Calu3 (cell line): ENCODE measurements around the gene SIAH3. TPM values are rescaled to one million over a fixed set of nuclear protein-coding genes. Genes with fewer than 3 reads are reported as not detected.

Experiments
- Bru-seq: library from RNA; stranded (reverse); fragments of 400-500 nt; gene quantifications from one replicate; lab custom pipeline; 2021; lab: Mats Ljungman, UMichigan
- BruChase-seq, 2 experiments: library from RNA; stranded (reverse); fragments of 400-500 nt; gene quantifications; one replicate each; lab custom pipeline; 2021; lab: Mats Ljungman, UMichigan
- BruUV-seq: library from RNA; stranded (reverse); fragments of 400-500 nt; replicated peaks from 2 replicates; lab custom pipeline; 2021; lab: Mats Ljungman, UMichigan
- CTCF ChIA-PET: fragments of 300-600 bp; sonication (Branson Sonifier 250); formaldehyde crosslinking; loops from one replicate; lab custom pipeline; 2022; ENCODE audit warnings: antibody characterized with exemption; lab: Charles Lee
- DNase-seq: peaks from one replicate; pipeline ENCODE4 v3.0.0; 2022
- H3K27ac Mint-ChIP-seq: one replicate; pipeline ENCODE4 v1.8.0; 2022; ENCODE audit warnings: mixed read lengths; ENCODE audit not compliant: unreplicated experiment
- H3K27me3 Mint-ChIP-seq: one replicate; pipeline ENCODE4 v1.8.0; 2022; ENCODE audit warnings: mixed read lengths; ENCODE audit not compliant: unreplicated experiment
- H3K36me3 Mint-ChIP-seq: one replicate; pipeline ENCODE4 v1.8.0; 2022; ENCODE audit warnings: mild to moderate bottlenecking, moderate library complexity, mixed read lengths; ENCODE audit not compliant: insufficient read depth, unreplicated experiment
- H3K4me1 Mint-ChIP-seq: one replicate; pipeline ENCODE4 v1.8.0; 2022; ENCODE audit warnings: mild to moderate bottlenecking, low read depth, mixed read lengths; ENCODE audit not compliant: unreplicated experiment
- H3K4me3 Mint-ChIP-seq: one replicate; pipeline ENCODE4 v1.8.0; 2022; ENCODE audit warnings: mild to moderate bottlenecking, low read depth, moderate library complexity, mixed read lengths; ENCODE audit not compliant: unreplicated experiment
- H3K9me3 Mint-ChIP-seq: one replicate; pipeline ENCODE4 v1.8.0; 2022; ENCODE audit warnings: low read depth, mixed read lengths; ENCODE audit not compliant: unreplicated experiment
- CTCF ChIP-seq: fragments of 200-600 bp; IDR thresholded peaks from one replicate; pipeline ENCODE4 v1.8.0; 2022; ENCODE audit warnings: antibody characterized with exemption; ENCODE audit not compliant: unreplicated experiment
- intact Hi-C: fragments of 100-400 bp; cut with micrococcal nuclease; formaldehyde crosslinking; loops from one replicate; pipeline ENCODE4 v1.10.0; 2022; ENCODE audit not compliant: unreplicated experiment
- long read RNA-seq: library from polyadenylated mRNA; stranded (forward); transcript quantifications from one replicate; pipeline ENCODE4 v2.0.0, GENCODE V29; 2022
- total RNA-seq: library from RNA; stranded (reverse); gene quantifications from 2 replicates; pipeline ENCODE4 v1.2.3, GENCODE V29; 2022

The SIAH3 gene, protein sequence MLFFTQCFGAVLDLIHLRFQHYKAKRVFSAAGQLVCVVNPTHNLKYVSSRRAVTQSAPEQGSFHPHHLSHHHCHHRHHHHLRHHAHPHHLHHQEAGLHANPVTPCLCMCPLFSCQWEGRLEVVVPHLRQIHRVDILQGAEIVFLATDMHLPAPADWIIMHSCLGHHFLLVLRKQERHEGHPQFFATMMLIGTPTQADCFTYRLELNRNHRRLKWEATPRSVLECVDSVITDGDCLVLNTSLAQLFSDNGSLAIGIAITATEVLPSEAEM
- total RNA-seq, result not detected in 2 replicates
- Bru-seq, nascent RNA, result not detected
- not detected for BruChase-seq, experiment 1, labeled RNA remaining after a 6-hour chase
- percentile 1 among the genes with signal in this experiment for BruChase-seq, experiment 2, labeled RNA remaining after a 2-hour chase
- long read RNA-seq, result 0 reads

- no TSS peak for BruUV-seq
- H3K4me1 Mint-ChIP-seq, result peaks cover 25% of the 10 kb centered on the region
- CTCF ChIA-PET, result no interaction called here
- no peak within 1 kb of the TSS for H3K27ac Mint-ChIP-seq
- intact Hi-C loops, result no loop called here
- peaks cover 5% of the 10 kb centered on the region for H3K36me3 Mint-ChIP-seq
- no peaks in the 10 kb centered on the region for H3K9me3 Mint-ChIP-seq
- no peak within 1 kb of the TSS for H3K4me3 Mint-ChIP-seq
- TF ChIP-seq CTCF, result no peak
- H3K27me3 Mint-ChIP-seq, result peaks cover 12% of the 10 kb centered on the region
- no peak for DNase-seq
Measured at GRCh38 chr13:45851171-45851921, at the start of gene SIAH3. TSS of gene SIAH3 (minus strand) at chr13:45851753. CDS start at chr13:45851629, 124 bp downstream.

GRCh38 chr13:45899406-45899805, 47.9 kb upstream of the SIAH3 start:
- Mint-ChIP-seq H3K9me3 (no peaks in the 10 kb centered on the region), H3K27me3 (peaks cover 69% of the 10 kb centered on the region), H3K4me3 (no peak overlapping the region), H3K36me3 (no peaks in the 10 kb centered on the region), H3K4me1 (no peaks in the 10 kb centered on the region), H3K27ac (no peak overlapping the region)
- TF ChIP-seq CTCF, result no peak
- no peak for DNase-seq
- intact Hi-C loops, result no loop called here
- BruUV-seq, result no TSS peak
- CTCF ChIA-PET, result no interaction called here

- H3K4me3 Mint-ChIP-seq, result no peak overlapping the region
- H3K27ac Mint-ChIP-seq, result no peak overlapping the region
- no peaks in the 10 kb centered on the region for H3K4me1 Mint-ChIP-seq
- intact Hi-C loops, result no loop called here
- H3K27me3 Mint-ChIP-seq, result peaks cover 75% of the 10 kb centered on the region
- CTCF ChIA-PET, result no interaction called here
- H3K36me3 Mint-ChIP-seq, result no peaks in the 10 kb centered on the region
- BruUV-seq, result no TSS peak
- TF ChIP-seq CTCF, result no peak
- no peak for DNase-seq
- H3K9me3 Mint-ChIP-seq, result no peaks in the 10 kb centered on the region
Measured at GRCh38 chr13:45897562-45897961, 46.0 kb upstream of the SIAH3 start.

GRCh38 chr13:45896285-45896684, 44.7 kb upstream of the SIAH3 start:
- H3K4me3 Mint-ChIP-seq, result no peak overlapping the region
- CTCF ChIA-PET, result no interaction called here
- H3K27ac Mint-ChIP-seq, result no peak overlapping the region
- no peaks in the 10 kb centered on the region for H3K4me1 Mint-ChIP-seq
- intact Hi-C loops, result no loop called here
- H3K36me3 Mint-ChIP-seq, result no peaks in the 10 kb centered on the region
- no peak for DNase-seq
- BruUV-seq, result no TSS peak
- no peaks in the 10 kb centered on the region for H3K9me3 Mint-ChIP-seq
- no peak for TF ChIP-seq CTCF
- H3K27me3 Mint-ChIP-seq, result peaks cover 85% of the 10 kb centered on the region
